NCI-H774 (cell line): ENCODE measurements around the gene CTXND2.
"Not testable (repeated sequence)": the region's sequence is repeated elsewhere in the genome, so short reads cannot be mapped to it uniquely, and the experiment has no call there.

Experiments
- DNase-seq: peaks from one replicate; lab custom pipeline; 2025; lab: John Stamatoyannopoulos, UW

CTXND2 gene

GRCh38 chr1:150893336-150893913 is 6.5 kb downstream of the CTXND2 start:
- DNase-seq: no peak

DNA sequence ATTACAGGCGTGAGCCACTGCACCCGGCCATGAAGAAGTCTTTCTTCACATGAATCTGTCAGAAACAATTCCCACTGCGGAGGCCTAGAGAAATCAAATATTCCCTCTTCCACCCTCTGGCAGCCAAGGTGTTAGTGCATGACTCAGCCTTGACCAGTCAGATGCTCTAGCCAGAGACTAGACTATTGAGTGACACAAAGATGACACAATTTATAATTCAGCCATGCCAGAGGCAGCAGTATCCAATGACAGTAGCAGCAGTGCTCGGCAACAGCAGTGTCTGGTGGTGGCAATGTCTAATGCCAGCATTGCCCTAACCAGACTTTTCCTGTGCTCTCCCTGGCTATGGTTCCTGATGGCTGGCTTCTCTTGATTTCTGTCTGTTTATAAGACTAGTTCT is 8.7 kb downstream of the CTXND2 start:
- DNase-seq: no peak

DNA sequence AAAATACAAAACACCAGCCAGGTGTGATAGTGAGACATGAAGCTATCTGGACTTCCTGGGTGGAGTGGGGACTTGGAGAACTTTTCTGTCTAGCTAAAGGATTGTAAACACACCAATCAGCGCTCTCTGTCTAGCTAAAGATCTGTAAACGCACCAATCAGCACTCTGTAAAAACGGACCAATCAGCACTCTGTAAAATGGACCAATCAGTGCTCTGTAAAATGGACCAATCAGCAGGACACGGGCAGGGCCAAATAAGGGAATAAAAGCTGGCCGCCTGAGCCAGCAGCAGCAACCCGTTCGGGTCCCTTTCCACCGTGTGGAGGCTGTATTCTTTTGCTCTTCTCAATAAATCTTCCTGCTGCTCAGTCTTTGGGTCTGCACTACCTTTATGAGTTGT is 12.9 kb downstream of the CTXND2 start:
- DNase-seq: not testable (repeated sequence)

DNA sequence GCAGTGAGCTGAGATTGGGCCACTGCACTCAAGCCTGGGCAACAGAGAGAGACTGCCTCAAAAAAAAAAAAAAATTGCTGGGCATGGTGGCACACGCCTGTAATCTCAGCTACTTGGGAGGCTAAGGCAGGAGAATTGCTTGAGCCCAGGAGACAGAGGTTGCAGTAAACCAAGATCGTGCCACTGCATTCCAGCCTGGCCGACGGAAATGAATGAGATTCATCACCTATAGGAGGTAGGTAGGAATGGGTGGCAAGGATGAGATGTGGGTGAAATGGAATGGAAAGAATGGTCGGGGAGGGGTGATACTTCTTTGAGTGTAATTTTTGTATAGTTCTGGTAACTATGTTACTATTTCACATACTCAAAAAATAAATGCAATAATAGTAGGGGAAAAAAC is 15.4 kb downstream of the CTXND2 start:
- no peak for DNase-seq

- no peak for DNase-seq
These were observed 15.8 kb downstream of the CTXND2 start for GRCh38 chr1:150902751-150903150.

- DNase-seq: no peak
These were observed 18.4 kb downstream of the CTXND2 start for GRCh38 chr1:150905301-150905700.

DNA sequence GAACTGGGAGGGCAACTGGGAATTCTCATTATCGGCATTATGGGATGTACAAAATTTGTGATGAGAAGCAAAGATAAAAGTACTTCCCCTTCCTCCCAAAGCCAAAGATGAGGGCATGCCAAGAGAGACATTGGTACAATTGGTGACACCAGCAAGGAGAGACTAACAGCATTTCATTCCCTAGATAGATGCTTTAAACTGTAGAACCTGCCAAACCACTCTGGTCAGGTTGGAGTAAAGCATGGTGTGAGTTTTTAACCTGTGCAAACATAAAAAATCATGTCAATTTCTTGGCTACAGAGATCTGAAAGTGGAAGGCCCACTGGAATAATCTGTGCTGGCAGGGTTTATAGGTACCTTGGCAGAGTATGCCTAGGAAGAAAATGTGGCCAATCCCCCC is 19.4 kb downstream of the CTXND2 start:
- DNase-seq: no peak

GRCh38 chr1:150906813-150907212 is 19.9 kb downstream of the CTXND2 start:
- no peak for DNase-seq

GRCh38 chr1:150909585-150910180 is 22.7 kb downstream of the CTXND2 start:
- no peak for DNase-seq

DNA sequence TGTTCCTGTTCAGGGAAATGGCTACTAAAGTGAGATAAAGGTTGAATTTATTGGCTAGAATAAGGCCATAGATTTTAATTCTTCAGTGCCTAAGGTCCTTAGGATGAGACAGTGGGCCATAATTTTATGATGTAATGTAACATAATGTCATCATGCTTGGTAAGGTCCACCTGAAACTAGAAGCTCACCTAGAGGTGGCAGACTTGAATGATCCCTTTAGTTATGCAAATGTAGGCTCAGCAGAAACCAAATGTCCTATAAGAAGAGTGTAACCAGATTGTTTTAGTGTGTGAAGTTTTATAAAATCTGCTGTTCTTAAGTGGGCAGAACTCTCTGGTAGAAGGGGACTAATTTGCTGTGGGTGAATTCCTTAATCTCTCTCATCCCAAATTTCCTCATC is 25.7 kb downstream of the CTXND2 start:
- DNase-seq: no peak

GRCh38 chr1:150917387-150917786 is 30.5 kb downstream of the CTXND2 start:
- DNase-seq: no peak

DNA sequence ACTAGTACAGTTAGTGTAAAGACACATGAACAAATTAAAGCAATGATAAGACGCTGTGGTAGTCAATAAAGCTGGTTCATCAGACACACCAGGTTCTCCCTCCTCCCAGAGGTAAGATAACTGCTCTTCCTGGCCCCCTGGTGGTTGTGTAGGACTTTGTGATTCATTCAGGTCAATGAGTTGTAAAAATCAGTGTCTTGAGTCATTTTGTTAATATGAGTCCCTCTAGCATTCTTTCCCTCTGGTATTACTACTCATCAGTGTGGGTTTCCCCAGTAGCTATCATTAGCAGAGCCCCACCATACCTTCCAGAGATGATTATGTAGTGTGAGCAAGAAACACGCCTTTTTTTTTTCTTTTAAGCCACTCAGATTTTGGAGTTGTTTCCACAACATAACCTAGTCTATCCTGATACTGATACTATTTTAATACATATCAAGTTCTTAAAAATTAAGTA is 35.6 kb downstream of the CTXND2 start:
- peak; percentile 58 for DNase-seq

GRCh38 chr1:150925080-150925479 is 38.1 kb downstream of the CTXND2 start:
- DNase-seq: no peak

GRCh38 chr1:150926097-150926741 is 39.3 kb downstream of the CTXND2 start, which contains the start of gene SETDB1:
TSS of gene SETDB1 (plus strand) at chr1:150926363. CDS start at chr1:150927715, 1,352 bp downstream.
- peak; percentile 99 for DNase-seq

DNA sequence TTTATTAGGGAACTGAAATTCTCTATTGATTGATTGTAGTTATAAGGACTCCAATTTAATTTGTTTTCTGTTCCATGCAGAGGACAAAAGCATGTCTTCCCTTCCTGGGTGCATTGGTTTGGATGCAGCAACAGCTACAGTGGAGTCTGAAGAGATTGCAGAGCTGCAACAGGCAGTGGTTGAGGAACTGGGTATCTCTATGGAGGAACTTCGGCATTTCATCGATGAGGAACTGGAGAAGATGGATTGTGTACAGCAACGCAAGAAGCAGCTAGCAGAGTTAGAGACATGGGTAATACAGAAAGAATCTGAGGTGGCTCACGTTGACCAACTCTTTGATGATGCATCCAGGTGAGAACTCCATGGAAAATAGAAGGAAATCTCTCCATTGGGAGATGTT is 40.7 kb downstream of the CTXND2 start:
- DNase-seq: no peak

DNA sequence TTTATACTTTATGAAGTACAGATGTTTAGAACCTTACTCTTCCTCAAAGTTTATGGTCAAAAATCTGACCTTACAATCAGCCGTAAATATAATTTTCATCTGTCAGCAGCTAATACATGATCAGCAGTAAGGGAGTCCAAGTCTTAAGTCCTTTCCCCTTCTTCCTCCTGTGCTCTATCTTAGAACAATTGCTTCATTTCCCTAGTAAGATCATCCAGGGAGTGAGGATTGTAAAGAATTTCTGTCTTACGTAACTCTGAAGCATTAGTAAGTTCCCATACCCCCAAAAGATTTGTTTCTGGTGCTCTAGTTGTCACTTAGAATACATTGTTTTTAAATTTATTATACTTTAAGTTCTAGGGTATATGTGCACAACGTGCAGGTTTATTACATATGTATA is 41.4 kb downstream of the CTXND2 start:
- no peak for DNase-seq

DNA sequence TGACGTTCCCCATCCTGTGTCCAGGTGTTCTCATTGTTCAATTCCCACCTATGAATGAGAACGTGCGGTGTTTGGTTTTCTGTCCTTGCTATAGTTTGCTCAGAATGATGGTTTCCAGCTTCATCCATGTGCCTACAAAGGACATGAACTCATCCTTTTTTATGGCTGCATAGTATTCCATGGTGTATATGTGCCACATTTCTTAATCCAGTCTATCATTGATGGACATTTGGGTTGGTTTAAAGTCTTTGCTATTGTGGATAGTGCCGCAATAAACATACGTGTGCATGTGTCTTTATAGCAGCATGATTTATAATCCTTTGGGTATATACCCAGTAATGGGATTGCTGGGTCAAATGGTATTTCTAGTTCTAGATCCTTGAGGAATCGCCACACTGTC is 41.8 kb downstream of the CTXND2 start:
- not testable (repeated sequence) for DNase-seq

- no peak for DNase-seq
These were observed 44.8 kb downstream of the CTXND2 start for GRCh38 chr1:150931773-150932172.

GRCh38 chr1:150944856-150945255 is 57.9 kb downstream of the CTXND2 start:
- DNase-seq: no peak

DNA sequence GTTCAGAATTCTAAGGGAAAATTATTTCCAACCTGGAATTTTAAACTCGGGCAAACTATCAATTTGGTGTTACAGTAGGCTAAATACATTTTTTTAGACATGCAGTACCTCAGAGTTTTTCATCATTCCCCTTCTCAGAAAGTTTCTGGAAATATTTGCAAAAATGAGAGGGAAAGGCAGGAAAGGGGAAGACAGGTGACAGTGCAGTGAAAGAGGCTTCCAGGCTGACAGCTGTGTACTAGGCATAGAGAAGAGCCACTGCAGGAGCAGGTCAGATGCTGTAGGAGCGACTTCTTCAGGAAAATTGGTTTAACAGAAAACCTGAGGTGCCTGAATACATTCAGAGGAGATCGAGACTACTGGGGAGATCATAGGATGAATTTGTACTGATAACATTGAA is 67.8 kb downstream of the CTXND2 start:
- no peak for DNase-seq

GRCh38 chr1:150955280-150955679 is 68.3 kb downstream of the CTXND2 start:
- DNase-seq: no peak

- no peak for DNase-seq
These were observed 70.7 kb downstream of the CTXND2 start for GRCh38 chr1:150957666-150958065.

- DNase-seq: no peak
These were observed 73.7 kb downstream of the CTXND2 start for GRCh38 chr1:150960646-150961045.

GRCh38 chr1:150961756-150962155 is 74.8 kb downstream of the CTXND2 start:
- no peak for DNase-seq
